ENCODE data around the gene ANKFY1. TPM values are rescaled to one million over a fixed set of nuclear protein-coding genes. Genes with fewer than 3 reads are reported as not detected.

The ANKFY1 gene
- polyA plus RNA-seq, 1 of the 3 experiments (the other 2 are of a cell fraction): 29.6 TPM

DNA sequence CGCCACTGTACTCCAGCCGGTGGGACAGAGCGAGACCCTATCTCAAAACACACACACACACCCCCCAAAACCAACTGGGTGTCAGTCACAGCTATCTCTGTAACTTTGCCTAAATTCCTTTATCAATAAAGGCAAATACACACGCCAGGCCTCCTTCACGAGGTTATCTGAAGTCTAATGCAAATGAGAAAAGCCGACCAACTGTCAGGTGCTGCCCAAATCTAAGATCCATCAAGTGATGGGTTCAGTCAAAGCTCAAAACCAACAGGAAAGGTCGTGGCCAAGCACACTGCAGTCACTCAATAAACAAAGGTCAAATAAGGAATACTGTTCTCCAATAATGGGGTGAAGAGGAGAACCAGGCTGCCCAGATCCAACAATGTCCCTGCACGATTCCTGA is 1.1 kb downstream of the ANKFY1 start:
- H3K9me3 ChIP-seq: peaks cover 8% of the 10 kb centered on the region; the same call in 1 of the 2 replicates
- no peak overlapping the region for H2AFZ ChIP-seq (ENCODE audit: low read depth)
- TF ChIP-seq USF2 (IDR thresholded peaks at IDR 0.05; ENCODE audit: borderline replicate concordance, low read depth, low read length): no peak
- TF ChIP-seq SMC3 (IDR thresholded peaks at IDR 0.05; ENCODE audit: low read depth, low read length): no peak
- no peak for TF ChIP-seq ELF1 (IDR thresholded peaks at IDR 0.05)
- TF ChIP-seq USF1 (IDR thresholded peaks at IDR 0.05; ENCODE audit: borderline replicate concordance, low read depth): no peak
- TF ChIP-seq JUND (IDR thresholded peaks at IDR 0.05): no peak
- TF ChIP-seq POLR2AphosphoS5 (IDR thresholded peaks at IDR 0.05; ENCODE audit: low read depth, low read length): no peak
- TF ChIP-seq EP300 (IDR thresholded peaks at IDR 0.05; ENCODE audit: borderline replicate concordance in 1 of 2, low read depth in 1 of 2, low read length in 1 of 2): no peak
- TF ChIP-seq GABPA (IDR thresholded peaks at IDR 0.05; ENCODE audit: low read depth): no peak
- TF ChIP-seq RXRA (IDR thresholded peaks at IDR 0.05; ENCODE audit: borderline replicate concordance, low read depth): no peak
- no peaks in the 10 kb centered on the region for H3K27me3 ChIP-seq (ENCODE audit: insufficient read depth)
- H3K9me2 ChIP-seq: no peaks in the 10 kb centered on the region
- ChIA-PET POLR2A (interaction anchor here (1.0 kb wide), 1 partner anchor 47 kb away, joined by 3 read pairs; no protein-coding TSS in a partner anchor), CTCF (interaction anchor here (1.3 to 4.3 kb wide), 3 partner anchors 12 to 47 kb away, joined by 4 to 39 read pairs (median 4); no protein-coding TSS in a partner anchor)
- H4K20me1 ChIP-seq (ENCODE audit: insufficient read depth): 0 out of 2 replicates have a peak, but pooled peaks cover 8% of the 10 kb centered on the region
- WGBS (ENCODE audit: low lambda C conversion rate): 43% methylated on average over 8 of the region's 8 CpGs
- peaks cover 11% of the 10 kb centered on the region for H3F3A ChIP-seq (replicated peaks; ENCODE audit: insufficient read depth)
- DNase-seq: no peak
- peaks cover 61% of the 10 kb centered on the region for H3K79me2 ChIP-seq (ENCODE audit: insufficient read depth)
- peak overlapping the region; percentile 97 for H3K9ac ChIP-seq
- H3K4me1 ChIP-seq (ENCODE audit: control insufficient read depth in 1 of 2, insufficient read depth in 2 of 2, low read depth in 1 of 2, low read length in 1 of 2): peaks cover 5 to 20% of the 10 kb centered on the region in 2 experiments; a peak in 3 of 4 replicates
- H3K36me3 ChIP-seq (replicated peaks in 1 of 2; ENCODE audit: control insufficient read depth in 1 of 2, insufficient read depth in 2 of 2, low read length in 1 of 2): peaks cover 0 to 23% of the 10 kb centered on the region in 2 experiments
- no peak overlapping the region; a peak in 1 of 4 replicates for H3K27ac ChIP-seq (ENCODE audit: low read depth in 2 of 2, low read length in 1 of 2)
- peak overlapping the region; percentile 78 to 95 for H3K4me3 ChIP-seq (ENCODE audit: low read depth in 2 of 2, low read length in 1 of 2)
- H3K4me2 ChIP-seq: peak overlapping the region; percentile 99

DNA sequence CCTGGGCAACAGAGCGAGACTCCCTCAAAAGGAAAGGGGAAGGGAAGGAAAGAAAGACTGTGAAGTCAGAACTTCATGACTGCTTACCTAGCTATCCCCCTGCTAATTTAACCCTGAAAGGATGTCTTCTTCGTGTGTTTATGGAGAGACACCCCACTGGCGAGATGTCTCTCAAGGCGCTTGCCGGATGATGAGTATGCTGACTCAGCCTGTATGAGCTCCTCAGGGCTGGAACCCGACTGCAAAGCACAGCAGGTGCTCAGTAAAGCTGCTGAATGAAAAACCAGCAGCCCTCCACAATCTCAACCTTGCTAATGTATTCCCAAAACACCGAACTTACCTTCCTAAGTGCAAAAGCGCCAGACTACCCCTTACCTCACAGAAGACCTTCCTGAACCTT is 2.3 kb downstream of the ANKFY1 start:
- CTCF ChIA-PET: interaction anchor here (1.3 to 3.9 kb wide), 3 partner anchors 12 to 46 kb away, joined by 4 to 39 read pairs (median 6); no protein-coding TSS in a partner anchor
- POLR2A ChIA-PET: no interaction called here
- no peak overlapping the region for H3K9ac ChIP-seq

More for the DNA sequence above, 2.3 kb downstream of the ANKFY1 start:
- 93% methylated on average over 8 of the region's 8 CpGs for WGBS (ENCODE audit: low lambda C conversion rate)
- H3K27me3 ChIP-seq (ENCODE audit: insufficient read depth): no peaks in the 10 kb centered on the region
- no peaks in the 10 kb centered on the region for H3K9me2 ChIP-seq
- H3K27ac ChIP-seq (ENCODE audit: low read depth in 2 of 2, low read length in 1 of 2): no peak overlapping the region
- no peak overlapping the region for H2AFZ ChIP-seq (ENCODE audit: low read depth)
- no peak overlapping the region for H3K4me3 ChIP-seq (ENCODE audit: low read depth in 2 of 2, low read length in 1 of 2)
- H3K4me2 ChIP-seq: 0 out of 2 replicates have a peak overlapping the region, but pooled peaks have one; percentile 99
- peaks cover 0 to 23% of the 10 kb centered on the region in 2 experiments for H3K36me3 ChIP-seq (replicated peaks in 1 of 2; ENCODE audit: control insufficient read depth in 1 of 2, insufficient read depth in 2 of 2, low read length in 1 of 2)
- peaks cover 11% of the 10 kb centered on the region for H3F3A ChIP-seq (replicated peaks; ENCODE audit: insufficient read depth)
- peaks cover 5 to 20% of the 10 kb centered on the region in 2 experiments; a peak in 3 of 4 replicates for H3K4me1 ChIP-seq (ENCODE audit: control insufficient read depth in 1 of 2, insufficient read depth in 2 of 2, low read depth in 1 of 2, low read length in 1 of 2)
- no peak for DNase-seq
- no peak for TF ChIP-seq POLR2AphosphoS5 (IDR thresholded peaks at IDR 0.05; ENCODE audit: low read depth, low read length)
- TF ChIP-seq RAD21 (IDR thresholded peaks at IDR 0.05; ENCODE audit: low read length): no peak
- TF ChIP-seq ZBTB33 (IDR thresholded peaks at IDR 0.05; ENCODE audit: borderline replicate concordance, low read depth): no peak
- TF ChIP-seq GABPA (IDR thresholded peaks at IDR 0.05; ENCODE audit: low read depth): no peak
- TF ChIP-seq NRF1 (IDR thresholded peaks at IDR 0.05; ENCODE audit: low read depth, low read length): no peak
- TF ChIP-seq NFIC (IDR thresholded peaks at IDR 0.05; ENCODE audit: borderline replicate concordance): no peak
- TF ChIP-seq YY1 (IDR thresholded peaks at IDR 0.05; ENCODE audit: low read depth): no peak
- TF ChIP-seq RXRA (IDR thresholded peaks at IDR 0.05; ENCODE audit: borderline replicate concordance, low read depth): no peak
- TF ChIP-seq USF2 (IDR thresholded peaks at IDR 0.05; ENCODE audit: borderline replicate concordance, low read depth, low read length): no peak
- TF ChIP-seq MAX (IDR thresholded peaks at IDR 0.05; ENCODE audit: low read depth): no peak
- peaks cover 73% of the 10 kb centered on the region for H3K79me2 ChIP-seq (ENCODE audit: insufficient read depth)
- peaks cover 8% of the 10 kb centered on the region; the same call in 1 of the 2 replicates for H3K9me3 ChIP-seq
- H4K20me1 ChIP-seq (ENCODE audit: insufficient read depth): 0 out of 2 replicates have a peak, but pooled peaks cover 12% of the 10 kb centered on the region

Measured in SK-N-SH (cell line).